HepG2 (cell line): ENCODE data around the gene METRN. TPM values are rescaled to one million over a fixed set of nuclear protein-coding genes. Genes with fewer than 3 reads are reported as not detected.

ENCODE experiments used
- ATAC-seq: fragments of 200-7000 bp; cut with Tn5 transposase; 3 replicates; pipeline ENCODE4 v1.9.1; 2020; ENCODE audit warnings: mild to moderate bottlenecking, moderate library complexity
- BruUV-seq: library from RNA; stranded (reverse); fragments of 400-500 nt; replicated peaks from 2 replicates; lab custom pipeline; 2021; lab: Mats Ljungman, UMichigan
- CTCF ChIA-PET: fragments of 300-600 bp; formaldehyde crosslinking; extraction: SDS; loops from one replicate; lab custom pipeline; 2021; ENCODE audit warnings: low total read pairs, inconsistent platforms, low intra/inter-chr PET ratio; lab: Yijun Ruan, JAX
- POLR2A ChIA-PET: fragments of 350-600 bp; sonication (Branson Sonifier 250); formaldehyde crosslinking; loops from one replicate; lab custom pipeline; 2020; ENCODE audit warnings: antibody characterized with exemption, inconsistent platforms; lab: Yijun Ruan, JAX
- DNase-seq: peaks from one replicate; pipeline ENCODE4 v3.0.0-alpha.2; 2015; ENCODE audit warnings: low spot score
- FAIRE-seq: peaks from 3 replicates; lab custom pipeline; 2011; peaks lifted over from hg19 to GRCh38; lab: Jason Lieb, UNC
- H2AFZ ChIP-seq: one replicate; pipeline ENCODE4 v1.6.1; 2011; ENCODE audit warnings: low read length, inconsistent platforms
- H3K27ac ChIP-seq: fragments of 300-600 bp; 3 replicates; pipeline ENCODE4 v1.8.0; 2011; ENCODE audit warnings: mixed run types, mild to moderate bottlenecking, mixed read lengths, low read length, inconsistent platforms; ENCODE audit not compliant: insufficient read depth; ENCODE audit errors: extremely low read length
- H3K27me3 ChIP-seq, 2 experiments: fragments of 200-600 bp in 1 of 2; 2 replicates in 1 of 2; 3 replicates in 1 of 2; pipeline versions ENCODE4 v1.6.0 to v1.8.0; 2011; ENCODE audit warnings: low read length in 2 of 2, mild to moderate bottlenecking in 2 of 2, moderate library complexity in 2 of 2, inconsistent platforms in 1 of 2; ENCODE audit not compliant: insufficient read depth in 2 of 2, control insufficient read depth in 1 of 2
- H3K36me3 ChIP-seq, 2 experiments: fragments of 200-600 bp in 1 of 2; replicated peaks in 1 of 2; 2 replicates in 1 of 2; 3 replicates in 1 of 2; pipeline versions ENCODE4 v1.5.1 to v1.8.0; 2011; ENCODE audit warnings: low read length in 2 of 2, inconsistent platforms in 1 of 2; ENCODE audit not compliant: insufficient read depth in 2 of 2, control insufficient read depth in 1 of 2
- H3K4me1 ChIP-seq: 2 replicates; pipeline ENCODE4 v1.5.1; 2012; ENCODE audit warnings: low read length, inconsistent platforms; ENCODE audit not compliant: insufficient read depth
- H3K4me2 ChIP-seq: 2 replicates; pipeline ENCODE4 v1.6.0; 2011; ENCODE audit warnings: low read depth, low read length, inconsistent platforms
- H3K4me3 ChIP-seq, 3 experiments: fragments of 200-600 bp in 1 of 3; sonication (generic), shearing (Covaris generic) in 1 of 3; replicated peaks in 1 of 3; 2 replicates each; pipeline ENCODE4 v1.5.1; 2011 to 2016; ENCODE audit warnings: low read length in 3 of 3, inconsistent platforms in 2 of 3, low read depth in 2 of 3, mild to moderate bottlenecking in 2 of 3, control low read depth in 1 of 3, mixed read lengths in 1 of 3; ENCODE audit not compliant: insufficient read depth in 1 of 3
- H3K79me2 ChIP-seq: one replicate; pipeline ENCODE4 v1.6.1; 2011; ENCODE audit warnings: low read length, inconsistent platforms; ENCODE audit not compliant: insufficient read depth
- H3K9ac ChIP-seq: 2 replicates; pipeline ENCODE4 v1.6.0; 2011; ENCODE audit warnings: mild to moderate bottlenecking, low read depth, low read length, inconsistent platforms; ENCODE audit not compliant: insufficient read depth
- H3K9me3 ChIP-seq: 2 replicates; pipeline ENCODE4 v1.5.1; 2012; ENCODE audit warnings: mild to moderate bottlenecking, low read length
- H4K20me1 ChIP-seq: 2 replicates; pipeline ENCODE4 v1.6.0; 2011; ENCODE audit warnings: inconsistent platforms, mild to moderate bottlenecking, low read length, moderate library complexity; ENCODE audit not compliant: insufficient read depth
- CSRNP2 ChIP-seq: sonication (generic); formaldehyde crosslinking; conservative IDR thresholded peaks from 2 replicates; pipeline ENCODE4 v1.8.0; 2022; ENCODE audit warnings: low read depth, missing genetic modification reagents
- DNMT3B ChIP-seq: conservative IDR thresholded peaks from 2 replicates; pipeline ENCODE4 v1.6.1; 2016; ENCODE audit warnings: missing biosample characterization, control low read depth
- DR1 ChIP-seq: sonication (generic); formaldehyde crosslinking; IDR thresholded peaks from 2 replicates; pipeline ENCODE4 v1.8.0; 2021; ENCODE audit warnings: mild to moderate bottlenecking, missing genetic modification reagents, inconsistent platforms
- HBP1 ChIP-seq: IDR thresholded peaks from 2 replicates; pipeline ENCODE4 v1.6.1; 2016; ENCODE audit warnings: low read depth, control low read depth
- HNF4G ChIP-seq, 2 experiments: sonication (generic) in 1 of 2; formaldehyde crosslinking in 1 of 2; IDR thresholded peaks; 2 replicates each; pipeline versions ENCODE4 v1.4.0 to v1.6.1; 2011 to 2020; ENCODE audit warnings: borderline replicate concordance in 2 of 2, low read depth in 2 of 2, mild to moderate bottlenecking in 2 of 2, low read length in 1 of 2, missing genetic modification reagents in 1 of 2, moderate library complexity in 1 of 2
- ISL2 ChIP-seq: sonication (generic); formaldehyde crosslinking; IDR thresholded peaks from 2 replicates; pipeline ENCODE4 v1.5.0; 2020; ENCODE audit warnings: missing genetic modification reagents
- NCOA1 ChIP-seq: sonication (generic); formaldehyde crosslinking; IDR thresholded peaks from 2 replicates; pipeline ENCODE4 v1.9.0; 2021; ENCODE audit warnings: missing genetic modification reagents
- PHB2 ChIP-seq: fragments of 450-650 bp; IDR thresholded peaks from 2 replicates; pipeline ENCODE4 v1.6.1; 2018; ENCODE audit not compliant: partially characterized antibody
- POGZ ChIP-seq: sonication (generic); formaldehyde crosslinking; IDR thresholded peaks from 2 replicates; pipeline ENCODE4 v1.4.0; 2020; ENCODE audit warnings: mild to moderate bottlenecking, missing genetic modification reagents
- RBAK ChIP-seq: sonication (generic); formaldehyde crosslinking; IDR thresholded peaks from 2 replicates; pipeline ENCODE4 v1.5.1; 2020; ENCODE audit warnings: mild to moderate bottlenecking, missing genetic modification reagents
- RFX1 ChIP-seq: fragments of 450-650 bp; IDR thresholded peaks from 2 replicates; pipeline ENCODE4 v1.6.1; 2017
- XBP1 ChIP-seq: sonication (generic); formaldehyde crosslinking; IDR thresholded peaks from 2 replicates; pipeline ENCODE4 v1.5.0; 2020; ENCODE audit warnings: missing genetic modification reagents
- ZFP36L2 ChIP-seq: sonication (generic); formaldehyde crosslinking; IDR thresholded peaks from 2 replicates; pipeline ENCODE4 v1.4.0; 2020; ENCODE audit warnings: missing genetic modification reagents
- WGBS: methylation state at CpG from one replicate; pipeline ENCODE4 v1.1.6; 2017; ENCODE audit warnings: low lambda C conversion rate; 5-methylcytosine and 5-hydroxymethylcytosine counted together
- in situ Hi-C: cut with HindIII; loops from 2 replicates; pipeline ENCODE4 v1.10.0; 2017; ENCODE audit warnings: low pct_unique_long_range_greater_than_20kb; ENCODE audit not compliant: extremely low pct_ligation_motif_present
- intact Hi-C: fragments of 100-400 bp; cut with micrococcal nuclease; formaldehyde crosslinking; loops from one replicate; pipeline ENCODE4 v1.10.0; 2022; ENCODE audit not compliant: unreplicated experiment
- polyA plus RNA-seq, 8 experiments: library from polyadenylated mRNA; depleted of rRNA in 3 of 8; stranded (reverse) in 7 of 8; unstranded in 1 of 8; fragments of >200 nt; fragmentation: Illumina TruSeq in 4 of 8; extraction: Trizol in 4 of 8; gene quantifications; 2 replicates each; pipeline versions ENCODE4 v1.2.1 to v1.2.3, GENCODE V29; 2011 to 2016; ENCODE audit warnings: low read depth in 4 of 8, missing spikeins in 1 of 8, mixed read lengths in 1 of 8; ENCODE audit not compliant: insufficient read depth in 1 of 8
- total RNA-seq, 5 experiments: library from RNA; depleted of rRNA; stranded (reverse); fragments of >200 nt; fragmentation: Illumina TruSeq; extraction: Trizol; gene quantifications; 2 replicates each; pipeline ENCODE4 v1.2.3, GENCODE V29; 2016; ENCODE audit warnings: low read depth in 1 of 5

The METRN gene
- total and polyA plus RNA-seq, 2 of the 13 experiments (the other 11 are each of a cell fraction or from before 2014, with no cell fraction given): 25.5 to 46.1 TPM

GRCh38 chr16:677316-678190 is 37.4 kb upstream of the METRN start:
- FAIRE-seq (no peak), DNase-seq (no peak), ATAC-seq (no peak)
- no peaks in the 10 kb centered on the region for H3K9me3 ChIP-seq
- H3K36me3 ChIP-seq: peaks cover 12 to 24% of the 10 kb centered on the region in 2 experiments; a peak in 4 of 5 replicates
- no peak overlapping the region for H3K9ac ChIP-seq
- H4K20me1 ChIP-seq: 0 out of 2 replicates have a peak, but pooled peaks cover 3% of the 10 kb centered on the region
- intact Hi-C loops (no loop called here), in situ Hi-C loops (no loop called here)
- peaks cover 16% of the 10 kb centered on the region for H3K79me2 ChIP-seq
- WGBS: 94% methylated on average over 39 of the region's 57 CpGs
- H3K4me3 ChIP-seq: no peak overlapping the region
- no peak overlapping the region for H3K4me2 ChIP-seq
- H3K27ac ChIP-seq: no peak overlapping the region
- no peak overlapping the region for H2AFZ ChIP-seq
- TF ChIP-seq RFX1 (peak; percentile 52; the same call in 1 of the 2 replicates), DR1 (no peak), XBP1 (CRISPR knock-in tag) (no peak)
- ChIA-PET CTCF (no interaction called here), POLR2A (interaction anchor here (4.4 kb wide), 1 partner anchor 12 kb away, joined by 34 read pairs; the partner anchor contains the start of gene WDR24)
- H3K27me3 ChIP-seq: no peaks in the 10 kb centered on the region; a peak in 1 of 5 replicates
- H3K4me1 ChIP-seq: peaks cover 48% of the 10 kb centered on the region
- BruUV-seq: no TSS peak

- ATAC-seq (peak; percentile 2), FAIRE-seq (no peak), DNase-seq (no peak)
- H2AFZ ChIP-seq: no peak overlapping the region
- no peaks in the 10 kb centered on the region for H3K9me3 ChIP-seq
- H3K79me2 ChIP-seq: peaks cover 16% of the 10 kb centered on the region
- 0 out of 2 replicates have a peak, but pooled peaks cover 3% of the 10 kb centered on the region for H4K20me1 ChIP-seq
- H3K9ac ChIP-seq: peak overlapping the region; percentile 75
- no TSS peak for BruUV-seq
- in situ Hi-C loops: no loop called here
- H3K27me3 ChIP-seq: no peaks in the 10 kb centered on the region; a peak in 1 of 5 replicates
- H3K4me1 ChIP-seq: peaks cover 48% of the 10 kb centered on the region
- 66% methylated on average over 11 of the region's 21 CpGs for WGBS
- H3K4me3 ChIP-seq: peak overlapping the region in 2 of 3 experiments; percentile 61 to 85; a peak in 4 of 6 replicates
- H3K36me3 ChIP-seq: peaks cover 12 to 17% of the 10 kb centered on the region in 2 experiments; a peak in 4 of 5 replicates
- intact Hi-C loops: no loop called here
- ChIA-PET CTCF (no interaction called here), POLR2A (interaction anchor here (0.6 to 4.4 kb wide), 9 partner anchors 11 to 276 kb away, joined by 3 to 34 read pairs (median 7); partner anchors contain the start of genes ANTKMT, METTL26, RHOT2 and WDR24)
- peak overlapping the region; percentile 80 for H3K27ac ChIP-seq
- peak overlapping the region; percentile 99 for H3K4me2 ChIP-seq
- no peak for TF ChIP-seq RBAK
- 0 out of 2 replicates have a peak, but pooled peaks have one; percentile 35 for TF ChIP-seq NCOA1 (CRISPR knock-in tag)
- no peak for TF ChIP-seq ZFP36L2 (CRISPR knock-in tag)
- no peak for TF ChIP-seq HNF4G (IDR thresholded peaks at IDR 0.05; ENCODE audit: borderline replicate concordance, low read depth, low read length)
- no peak for TF ChIP-seq HNF4G (CRISPR knock-in tag; IDR thresholded peaks at IDR 0.05; ENCODE audit: borderline replicate concordance, low read depth)
- no peak for TF ChIP-seq CSRNP2 (CRISPR knock-in tag)
- TF ChIP-seq POGZ (CRISPR knock-in tag): 0 out of 2 replicates have a peak, but pooled peaks have one; percentile 24
- no peak for TF ChIP-seq DNMT3B (CRISPR knock-in tag)
- 0 out of 2 replicates have a peak, but pooled peaks have one; percentile 6 for TF ChIP-seq HBP1
- no peak for TF ChIP-seq ISL2 (CRISPR knock-in tag)
- TF ChIP-seq PHB2: no peak
These were observed 36.6 kb upstream of the METRN start for GRCh38 chr16:678209-678857.
